Tibial nerve (tissue), 4 donors: ENCODE results near the gene XG. TPM values are rescaled to one million over a fixed set of nuclear protein-coding genes. Genes with fewer than 3 reads are reported as not detected.

ENCODE experiments used
- DNase-seq, 2 donors: peaks; one replicate each; pipeline ENCODE4 v3.0.0-alpha.2; 2019; ENCODE audit warnings: low spot score in 2 of 2
- H3K27ac ChIP-seq, 4 donors: fragments of 200-600 bp; sonication (generic) in 3 of 4; one replicate each; pipeline ENCODE4 v1.5.1; 2017 to 2019; ENCODE audit warnings: mild to moderate bottlenecking in 1 of 4
- H3K27me3 ChIP-seq, 2 donors: fragments of 200-600 bp; sonication (generic) in 1 of 2; one replicate each; pipeline versions ENCODE4 v1.5.1 to v1.6.0; 2017 to 2019
- H3K36me3 ChIP-seq, 3 donors: fragments of 200-600 bp; sonication (generic); one replicate each; pipeline ENCODE4 v1.5.1; 2018 to 2019
- H3K4me1 ChIP-seq, 4 donors: fragments of 200-600 bp; sonication (generic) in 3 of 4; one replicate each; pipeline ENCODE4 v1.5.1; 2017 to 2019
- H3K4me3 ChIP-seq, 4 donors: fragments of 200-600 bp; sonication (generic) in 3 of 4; one replicate each; pipeline ENCODE4 v1.5.1; 2017 to 2019; ENCODE audit warnings: mild to moderate bottlenecking in 1 of 4, moderate library complexity in 1 of 4
- H3K9me3 ChIP-seq, 4 donors: fragments of 200-600 bp; sonication (generic) in 3 of 4; one replicate each; pipeline ENCODE4 v1.5.1; 2017 to 2019
- CTCF ChIP-seq, 5 experiments: fragments of 200-600 bp in 3 of 5; fragments of 450-650 bp in 2 of 5; sonication (generic) in 3 of 5; IDR thresholded peaks; one replicate each; pipeline ENCODE4 v1.5.1; 2016 to 2019; ENCODE audit warnings: antibody characterized with exemption in 5 of 5, mild to moderate bottlenecking in 3 of 5, moderate library complexity in 2 of 5
- EP300 ChIP-seq, 2 donors: sonication (generic); formaldehyde crosslinking; IDR thresholded peaks; one replicate each; pipeline ENCODE4 v1.6.1; 2017; ENCODE audit warnings: antibody characterized with exemption in 2 of 2, mild to moderate bottlenecking in 1 of 2
- POLR2A ChIP-seq, 2 donors: fragments of 450-650 bp; IDR thresholded peaks; one replicate each; pipeline ENCODE4 v1.6.1; 2017; ENCODE audit warnings: antibody characterized with exemption in 2 of 2, mild to moderate bottlenecking in 2 of 2, moderate library complexity in 2 of 2
- WGBS, 2 donors: methylation state at CpG; one replicate each; pipeline ENCODE4 v1.1.5; 2018; 5-methylcytosine and 5-hydroxymethylcytosine counted together
- total RNA-seq, 4 donors: library from RNA; depleted of rRNA; stranded (reverse); fragments of >200 nt; gene quantifications; one replicate each; pipeline ENCODE4 v1.1.0, GENCODE V29; 2016

XG gene
- total RNA-seq, 4 donors from 2014 or later = 1.2 to 5.1 (median 3.1) TPM

- peaks cover 0 to 28% (median 14%) of the 10 kb centered on the region in 4 donors for H3K4me1 ChIP-seq
- no peaks in the 10 kb centered on the region for H3K9me3 ChIP-seq
- TF ChIP-seq EP300 (IDR thresholded peaks at IDR 0.05) = no peak
- no peak for TF ChIP-seq POLR2A (IDR thresholded peaks at IDR 0.05)
- no peak for TF ChIP-seq CTCF (IDR thresholded peaks at IDR 0.05)
- H3K4me3 ChIP-seq = no peak overlapping the region
- peaks cover 0 to 57% (median 3%) of the 10 kb centered on the region in 3 donors for H3K36me3 ChIP-seq
- no peaks in the 10 kb centered on the region for H3K27me3 ChIP-seq
- no peak for DNase-seq
- H3K27ac ChIP-seq = no peak overlapping the region
- 83 to 91% methylated on average over 13 of the region's 13 CpGs for WGBS, 2 donors
Measured at GRCh38 chrX:2712890-2713840, 38.7 kb upstream of the XG start.

DNA sequence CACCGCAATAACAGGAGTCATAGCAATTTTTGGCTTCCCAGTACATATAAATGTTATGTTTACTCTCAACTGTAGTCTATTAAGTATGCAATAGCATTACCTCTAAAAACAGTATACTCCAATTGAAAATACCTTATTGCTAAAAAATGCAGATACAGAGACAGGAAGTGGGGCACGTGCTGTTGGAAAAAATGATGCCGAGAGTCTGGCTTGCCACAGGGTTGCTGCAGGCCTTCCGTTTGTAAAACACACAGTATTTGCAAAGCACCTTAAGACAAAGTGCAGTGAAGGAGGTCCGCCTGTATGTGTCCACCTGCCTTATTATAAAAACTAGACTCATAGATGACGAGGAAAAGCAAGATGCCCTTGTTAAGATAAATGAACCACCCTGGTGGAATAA is 37.3 kb upstream of the XG start:
- no peak for TF ChIP-seq CTCF (IDR thresholded peaks at IDR 0.05)
- no peak for TF ChIP-seq EP300 (IDR thresholded peaks at IDR 0.05)
- TF ChIP-seq POLR2A (IDR thresholded peaks at IDR 0.05) = no peak
- Histone ChIP-seq H3K4me3 (no peak overlapping the region), H3K9me3 (no peaks in the 10 kb centered on the region), H3K4me1 (peaks cover 0 to 14% (median 6%) of the 10 kb centered on the region in 4 donors), H3K36me3 (peaks cover 0 to 69% (median 3%) of the 10 kb centered on the region in 3 donors), H3K27ac (no peak overlapping the region), H3K27me3 (no peaks in the 10 kb centered on the region)
- 88 to 96% methylated on average over 6 of the region's 6 CpGs for WGBS, 2 donors
- DNase-seq = no peak

GRCh38 chrX:2715066-2715600 is 36.7 kb upstream of the XG start:
- Histone ChIP-seq H3K4me1 (peaks cover 0 to 8% (median under 1%) of the 10 kb centered on the region in 4 donors), H3K27ac (no peak overlapping the region), H3K9me3 (no peaks in the 10 kb centered on the region), H3K36me3 (peaks cover 0 to 75% (median 5%) of the 10 kb centered on the region in 3 donors), H3K4me3 (no peak overlapping the region), H3K27me3 (no peaks in the 10 kb centered on the region)
- no peak for DNase-seq
- WGBS, 2 donors = 90% methylated on average over 11 of the region's 11 CpGs
- TF ChIP-seq EP300 (IDR thresholded peaks at IDR 0.05) (no peak), POLR2A (IDR thresholded peaks at IDR 0.05) (no peak), CTCF (IDR thresholded peaks at IDR 0.05) (no peak)

GRCh38 chrX:2717312-2717711 is 34.5 kb upstream of the XG start:
- no peak overlapping the region for H3K27ac ChIP-seq
- no peak overlapping the region for H3K4me3 ChIP-seq
- peaks cover 2 to 86% (median 7%) of the 10 kb centered on the region in 3 donors for H3K36me3 ChIP-seq
- no peaks in the 10 kb centered on the region for H3K4me1 ChIP-seq
- H3K27me3 ChIP-seq = no peaks in the 10 kb centered on the region
- WGBS, 2 donors = 53 to 66% methylated on average over 5 of the region's 5 CpGs
- no peaks in the 10 kb centered on the region for H3K9me3 ChIP-seq
- TF ChIP-seq EP300 (IDR thresholded peaks at IDR 0.05) (no peak), POLR2A (IDR thresholded peaks at IDR 0.05) (no peak), CTCF (IDR thresholded peaks at IDR 0.05) (no peak)
- DNase-seq = no peak

DNA sequence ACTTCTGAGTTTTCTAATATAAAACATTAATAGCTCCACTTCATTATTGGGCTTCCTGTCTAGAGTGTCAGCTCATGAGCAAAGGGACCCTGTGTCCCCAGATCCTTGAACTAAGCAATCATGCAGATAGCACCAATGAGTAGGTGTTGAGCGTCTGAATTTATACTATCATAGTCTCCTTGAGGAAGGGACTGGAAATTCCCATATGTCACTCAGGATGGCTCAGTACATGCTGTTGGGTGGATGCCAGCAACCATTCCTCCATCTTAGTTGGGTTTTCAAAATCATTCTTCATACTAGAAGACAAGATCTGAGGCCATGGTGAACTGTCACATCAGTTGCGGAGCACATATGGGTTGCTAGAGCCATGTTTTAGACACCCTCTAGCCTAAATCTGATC is 33.0 kb upstream of the XG start:
- no peak for TF ChIP-seq CTCF (IDR thresholded peaks at IDR 0.05)
- no peak for TF ChIP-seq EP300 (IDR thresholded peaks at IDR 0.05)
- no peak for TF ChIP-seq POLR2A (IDR thresholded peaks at IDR 0.05)
- Histone ChIP-seq H3K4me1 (no peaks in the 10 kb centered on the region), H3K36me3 (peaks cover 5 to 89% (median 20%) of the 10 kb centered on the region in 3 donors), H3K4me3 (no peak overlapping the region), H3K27me3 (no peaks in the 10 kb centered on the region), H3K9me3 (no peaks in the 10 kb centered on the region), H3K27ac (no peak overlapping the region)
- no peak for DNase-seq
- 94 to 100% methylated on average over 2 of the region's 2 CpGs for WGBS, 2 donors
